A673 (cell line): ENCODE results near the gene ARHGAP21. TPM values are rescaled to one million over a fixed set of nuclear protein-coding genes. Genes with fewer than 3 reads are reported as not detected.

Experiments
- BruUV-seq: library from RNA; stranded (reverse); fragments of 400-500 nt; replicated peaks from 2 replicates; lab custom pipeline; 2021; lab: Mats Ljungman, UMichigan
- CTCF ChIA-PET: fragments of 300-600 bp; sonication (Branson Sonifier 250); formaldehyde crosslinking; loops from one replicate; lab custom pipeline; 2022; ENCODE audit warnings: antibody characterized with exemption; lab: Charles Lee
- POLR2A ChIA-PET: fragments of 300-600 bp; sonication (Branson Sonifier 250); formaldehyde crosslinking; loops from one replicate; lab custom pipeline; 2022; ENCODE audit warnings: antibody characterized with exemption; ENCODE audit not compliant: low non-redundant PET; lab: Charles Lee
- DNase-seq: peaks from one replicate; pipeline ENCODE4 v3.0.0-alpha.2; 2015; ENCODE audit warnings: low spot score
- H3K27ac ChIP-seq: fragments of 200-600 bp; sonication (generic); 2 replicates; pipeline ENCODE4 v1.5.1; 2016; ENCODE audit warnings: mixed run types, low read depth, mild to moderate bottlenecking, mixed read lengths, antibody characterized with exemption, low read length; ENCODE audit not compliant: poor library complexity, severe bottlenecking
- H3K27me3 ChIP-seq: fragments of 200-600 bp; sonication (generic); replicated peaks from 2 replicates; pipeline ENCODE4 v1.6.1; 2017; ENCODE audit warnings: mixed run types, low read depth, mild to moderate bottlenecking, mixed read lengths, antibody characterized with exemption, low read length; ENCODE audit not compliant: insufficient read depth, poor library complexity
- H3K36me3 ChIP-seq: fragments of 200-600 bp; sonication (generic); 2 replicates; pipeline ENCODE4 v1.6.1; 2016; ENCODE audit warnings: mixed run types, mild to moderate bottlenecking, mixed read lengths, antibody characterized with exemption, low read length; ENCODE audit not compliant: insufficient read depth, poor library complexity, severe bottlenecking
- H3K4me1 ChIP-seq: fragments of 200-600 bp; sonication (generic); 2 replicates; pipeline ENCODE4 v1.6.1; 2017; ENCODE audit warnings: mixed run types, mild to moderate bottlenecking, mixed read lengths, antibody characterized with exemption, low read length; ENCODE audit not compliant: insufficient read depth, poor library complexity, severe bottlenecking
- H3K4me3 ChIP-seq: fragments of 200-600 bp; sonication (generic); 2 replicates; pipeline ENCODE4 v1.5.1; 2016; ENCODE audit warnings: low read depth, mixed run types, mild to moderate bottlenecking, mixed read lengths, low read length; ENCODE audit not compliant: poor library complexity, severe bottlenecking
- H3K9me3 ChIP-seq: fragments of 200-600 bp; sonication (generic); 2 replicates; pipeline ENCODE4 v1.6.1; 2016; ENCODE audit warnings: mixed run types, low read depth, mild to moderate bottlenecking, mixed read lengths, antibody characterized with exemption, low read length; ENCODE audit not compliant: poor library complexity, severe bottlenecking
- CTCF ChIP-seq: fragments of 300-800, 200-600 bp; sonication (generic); conservative IDR thresholded peaks from 2 replicates; pipeline ENCODE4 v1.5.1; 2017; ENCODE audit warnings: low read depth, mild to moderate bottlenecking, antibody characterized with exemption, low read length, moderate library complexity, mixed read lengths
- EZH2 ChIP-seq: fragments of 200-600 bp; sonication (generic); IDR thresholded peaks from 2 replicates; pipeline ENCODE4 v1.6.1; 2017; ENCODE audit warnings: borderline replicate concordance, low read depth, mild to moderate bottlenecking, mixed read lengths, antibody characterized with exemption, low read length; ENCODE audit not compliant: poor library complexity, severe bottlenecking
- intact Hi-C: fragments of 100-400 bp; cut with micrococcal nuclease; formaldehyde crosslinking; loops from one replicate; pipeline ENCODE4 v1.10.0; 2022; ENCODE audit not compliant: unreplicated experiment
- total RNA-seq: library from RNA; stranded (reverse); gene quantifications from 2 replicates; pipeline ENCODE4 v1.2.3, GENCODE V29; 2021

The ARHGAP21 gene
- total RNA-seq, 1 experiment from 2014 or later = 68.6 TPM

DNA sequence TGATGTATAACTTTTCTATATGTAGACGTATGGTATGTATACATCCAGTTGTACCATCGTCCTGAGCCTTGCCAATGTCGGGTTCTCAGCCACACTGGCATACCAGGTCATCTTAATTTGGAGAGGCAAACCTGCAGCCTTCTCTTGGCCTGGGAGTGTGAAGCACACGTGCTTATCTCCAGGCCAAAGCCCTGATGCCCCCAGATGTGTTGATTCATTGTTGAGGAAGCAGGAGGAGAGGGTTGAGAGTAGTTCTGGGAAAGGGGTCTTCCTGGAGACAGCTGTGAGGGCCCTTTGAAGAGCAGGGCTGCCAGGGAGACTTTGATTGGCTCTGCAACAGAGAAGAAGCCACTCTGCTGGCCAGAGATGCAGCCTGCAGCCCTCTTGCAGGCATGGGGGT lies 155.6 kb downstream of the ARHGAP21 start:
- no peak for TF ChIP-seq EZH2
- TF ChIP-seq CTCF = no peak
- H3K4me1 ChIP-seq = no peaks in the 10 kb centered on the region
- POLR2A ChIA-PET = interaction anchor here (0.7 kb wide), 1 partner anchor 1490 kb away, joined by 6 read pairs; no protein-coding TSS in a partner anchor
- H3K9me3 ChIP-seq = no peaks in the 10 kb centered on the region
- no peak for DNase-seq
- intact Hi-C loops = no loop called here
- H3K36me3 ChIP-seq = no peaks in the 10 kb centered on the region
- no peak overlapping the region for H3K4me3 ChIP-seq
- CTCF ChIA-PET = interaction anchor here (0.6 to 0.7 kb wide), 2 partner anchors 248 to 472 kb away, joined by 6 to 8 read pairs; no protein-coding TSS in a partner anchor
- H3K27me3 ChIP-seq = no peaks in the 10 kb centered on the region
- BruUV-seq = no TSS peak
- H3K27ac ChIP-seq = no peak overlapping the region

GRCh38 chr10:24561453-24561852 lies 162.2 kb downstream of the ARHGAP21 start:
- no peaks in the 10 kb centered on the region for H3K9me3 ChIP-seq
- H3K4me3 ChIP-seq = no peak overlapping the region
- H3K27ac ChIP-seq = no peak overlapping the region
- TF ChIP-seq CTCF (no peak), EZH2 (no peak)
- ChIA-PET CTCF (no interaction called here), POLR2A (no interaction called here)
- intact Hi-C loops = no loop called here
- H3K4me1 ChIP-seq = peaks cover 5% of the 10 kb centered on the region
- H3K27me3 ChIP-seq = no peaks in the 10 kb centered on the region
- DNase-seq = no peak
- no TSS peak for BruUV-seq
- no peaks in the 10 kb centered on the region for H3K36me3 ChIP-seq

- POLR2A ChIA-PET = no interaction called here
These were observed 166.6 kb downstream of the ARHGAP21 start for GRCh38 chr10:24556750-24557742.

More at GRCh38 chr10:24556750-24557742, 166.6 kb downstream of the ARHGAP21 start:
- H3K27me3 ChIP-seq = no peaks in the 10 kb centered on the region
- intact Hi-C loops = loop anchor here (2.0 to 10.0 kb wide), 3 partner anchors 166 to 1400 kb away; no protein-coding TSS in a partner anchor
- H3K4me1 ChIP-seq = peaks cover 11% of the 10 kb centered on the region
- no peaks in the 10 kb centered on the region for H3K36me3 ChIP-seq
- no TSS peak for BruUV-seq
- peak; percentile 85 for DNase-seq
- no peaks in the 10 kb centered on the region for H3K9me3 ChIP-seq
- no peak overlapping the region for H3K4me3 ChIP-seq
- no peak for TF ChIP-seq EZH2
- peak; percentile 81 for TF ChIP-seq CTCF
- CTCF ChIA-PET = interaction anchor here (0.6 to 1.6 kb wide), 5 partner anchors 16 to 1399 kb away, joined by 3 to 8 read pairs (median 3); no protein-coding TSS in a partner anchor
- H3K27ac ChIP-seq = no peak overlapping the region
